Fibroblast of lung (primary cell): ENCODE results near the gene STK35.

Experiments used
- EZH2 ChIP-seq: IDR thresholded peaks from 2 replicates; pipeline ENCODE4 v1.5.1; 2012; ENCODE audit warnings: low read length, control low read depth, mild to moderate bottlenecking; ENCODE audit errors: missing control alignments
- TF ChIP-seq, protein P1 (sequence below), 2 donors: IDR thresholded peaks in 1 of 2; conservative IDR thresholded peaks in 1 of 2; 1 replicate in 1 of 2; 2 replicates in 1 of 2; pipeline ENCODE4 v1.5.1; 2011 to 2012; ENCODE audit warnings: low read length in 2 of 2, control low read depth in 1 of 2, inconsistent platforms in 1 of 2, low read depth in 1 of 2, mild to moderate bottlenecking in 1 of 2

DNA sequence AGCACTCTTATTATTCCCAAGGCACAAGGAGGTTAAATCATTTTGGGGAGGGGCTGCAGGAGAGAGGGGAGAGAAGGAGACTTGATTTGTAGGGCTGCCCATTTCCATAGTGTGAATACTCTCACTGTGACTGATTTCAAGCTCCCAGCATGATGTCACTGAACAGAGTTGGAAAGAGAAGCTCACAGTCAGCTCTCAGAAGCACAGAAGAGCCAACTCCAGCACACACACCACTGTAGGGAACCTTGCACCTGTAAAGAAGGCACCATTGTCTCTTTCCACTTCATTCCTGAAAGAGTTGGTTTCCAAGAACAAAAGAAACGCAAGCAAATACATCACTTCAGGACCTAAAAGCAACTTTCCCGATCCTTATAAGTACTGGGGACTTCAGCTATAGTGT, 12.7 kb upstream of the STK35 start:
- TF ChIP-seq EZH2: no peak
- TF ChIP-seq, protein P1, sequence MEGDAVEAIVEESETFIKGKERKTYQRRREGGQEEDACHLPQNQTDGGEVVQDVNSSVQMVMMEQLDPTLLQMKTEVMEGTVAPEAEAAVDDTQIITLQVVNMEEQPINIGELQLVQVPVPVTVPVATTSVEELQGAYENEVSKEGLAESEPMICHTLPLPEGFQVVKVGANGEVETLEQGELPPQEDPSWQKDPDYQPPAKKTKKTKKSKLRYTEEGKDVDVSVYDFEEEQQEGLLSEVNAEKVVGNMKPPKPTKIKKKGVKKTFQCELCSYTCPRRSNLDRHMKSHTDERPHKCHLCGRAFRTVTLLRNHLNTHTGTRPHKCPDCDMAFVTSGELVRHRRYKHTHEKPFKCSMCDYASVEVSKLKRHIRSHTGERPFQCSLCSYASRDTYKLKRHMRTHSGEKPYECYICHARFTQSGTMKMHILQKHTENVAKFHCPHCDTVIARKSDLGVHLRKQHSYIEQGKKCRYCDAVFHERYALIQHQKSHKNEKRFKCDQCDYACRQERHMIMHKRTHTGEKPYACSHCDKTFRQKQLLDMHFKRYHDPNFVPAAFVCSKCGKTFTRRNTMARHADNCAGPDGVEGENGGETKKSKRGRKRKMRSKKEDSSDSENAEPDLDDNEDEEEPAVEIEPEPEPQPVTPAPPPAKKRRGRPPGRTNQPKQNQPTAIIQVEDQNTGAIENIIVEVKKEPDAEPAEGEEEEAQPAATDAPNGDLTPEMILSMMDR (conservative IDR thresholded peaks at IDR 0.05 in 1 of 2, IDR thresholded peaks at IDR 0.05 in 1 of 2; ENCODE audit: low read depth in 1 of 2, low read length in 2 of 2): no peak
